Muscle of leg (tissue), 11 donors: Measurements from ENCODE around the gene SYTL3. TPM values are rescaled to one million over a fixed set of nuclear protein-coding genes. Genes with fewer than 3 reads are reported as not detected.
"Not testable (repeated sequence)": the region's sequence is repeated elsewhere in the genome, so short reads cannot be mapped to it uniquely, and the experiment has no call there.

Experiments used
- DNase-seq: peaks from one replicate; pipeline ENCODE4 v3.0.0; 2013
- H3K27ac ChIP-seq: one replicate; pipeline ENCODE4 v1.5.1; 2013; ENCODE audit warnings: mild to moderate bottlenecking, low read length, control low read depth
- H3K27me3 ChIP-seq: one replicate; pipeline ENCODE4 v1.6.1; 2013; ENCODE audit warnings: low read length; ENCODE audit not compliant: control insufficient read depth, insufficient read depth
- H3K36me3 ChIP-seq: one replicate; pipeline ENCODE4 v1.6.1; 2013; ENCODE audit warnings: low read length; ENCODE audit not compliant: control insufficient read depth, insufficient read depth
- H3K4me1 ChIP-seq: one replicate; pipeline ENCODE4 v1.6.1; 2013; ENCODE audit warnings: low read length; ENCODE audit not compliant: control insufficient read depth, insufficient read depth
- H3K4me3 ChIP-seq: one replicate; pipeline ENCODE4 v1.5.1; 2013; ENCODE audit warnings: low read length, control low read depth
- H3K9me3 ChIP-seq: replicated peaks from 2 replicates; pipeline ENCODE4 v1.6.1; 2013; ENCODE audit warnings: low read depth, low read length; ENCODE audit not compliant: control insufficient read depth
- WGBS: methylation state at CpG from one replicate; pipeline ENCODE4 v1.1.5; 2013; ENCODE audit warnings: missing lambda C conversion rate; ENCODE audit not compliant: insufficient coverage; 5-methylcytosine and 5-hydroxymethylcytosine counted together
- polyA plus RNA-seq, 8 donors: library from polyadenylated mRNA; unstranded; fragments of 120-200 nt; gene quantifications; one replicate each; pipeline versions ENCODE4 v1.2.1 to v1.2.3, GENCODE V29; 2013; ENCODE audit warnings: inconsistent platforms in 1 of 8, low replicate concordance in 1 of 8; ENCODE audit not compliant: insufficient read length in 8 of 8, insufficient read depth in 1 of 8
- total RNA-seq: library from RNA; stranded (reverse); fragments of 120-200 nt; gene quantifications from one replicate; pipeline ENCODE4 v1.2.4, GENCODE V29; 2013

Gene SYTL3
- total and polyA plus RNA-seq, 9 donors = 4.2 to 10.5 (median 7.8) TPM

DNA sequence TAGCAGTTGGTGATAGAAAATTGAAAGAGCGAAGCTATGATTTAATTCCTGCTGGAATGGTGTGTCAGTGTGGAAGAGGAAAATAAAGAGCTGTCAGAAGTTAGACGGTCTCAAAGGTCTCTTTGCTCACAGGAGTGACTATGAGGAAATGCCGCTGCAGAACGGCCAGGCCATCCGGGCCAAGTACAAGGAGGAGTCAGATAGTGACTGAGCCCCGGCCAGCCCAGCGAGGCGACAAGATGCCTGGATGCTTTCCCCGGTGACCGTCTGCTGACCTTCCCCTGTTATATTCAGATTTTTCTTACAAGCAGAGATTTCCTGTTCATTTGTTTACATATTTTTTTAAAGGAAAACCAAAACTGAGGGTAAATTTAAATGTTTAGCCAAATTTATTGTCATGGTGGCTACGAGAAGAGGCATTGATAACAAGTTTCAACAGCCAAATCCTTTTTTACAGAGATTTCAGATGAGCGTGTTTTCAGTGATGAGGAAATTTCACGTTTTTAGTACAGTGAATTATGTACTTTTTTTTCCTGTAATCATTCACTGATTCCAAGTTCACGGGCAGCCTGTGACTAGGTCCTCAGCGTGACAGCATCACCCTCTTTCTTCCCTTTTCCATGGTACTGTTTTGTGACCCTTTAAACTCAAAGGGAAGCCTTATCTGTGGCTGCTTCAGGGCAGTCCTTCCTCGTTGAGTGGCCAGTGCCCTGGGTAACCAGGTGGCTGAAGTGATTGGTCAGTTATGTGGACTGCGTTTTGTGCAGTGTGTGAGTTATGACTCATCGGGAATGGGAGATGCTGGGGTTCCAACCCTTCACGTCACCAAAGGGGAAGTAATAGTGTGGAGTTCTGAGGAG is 17.9 kb upstream of the SYTL3 start:
- H3K4me3 ChIP-seq = no peak overlapping the region
- H3K9me3 ChIP-seq = no peaks in the 10 kb centered on the region
- peak overlapping the region; percentile 25 for H3K27ac ChIP-seq
- no peaks in the 10 kb centered on the region for H3K27me3 ChIP-seq
- peaks cover 11% of the 10 kb centered on the region for H3K4me1 ChIP-seq
- DNase-seq = peak; percentile 84
- WGBS = 42% methylated on average over 7 of the region's 19 CpGs
- H3K36me3 ChIP-seq = peaks cover 53% of the 10 kb centered on the region

DNA sequence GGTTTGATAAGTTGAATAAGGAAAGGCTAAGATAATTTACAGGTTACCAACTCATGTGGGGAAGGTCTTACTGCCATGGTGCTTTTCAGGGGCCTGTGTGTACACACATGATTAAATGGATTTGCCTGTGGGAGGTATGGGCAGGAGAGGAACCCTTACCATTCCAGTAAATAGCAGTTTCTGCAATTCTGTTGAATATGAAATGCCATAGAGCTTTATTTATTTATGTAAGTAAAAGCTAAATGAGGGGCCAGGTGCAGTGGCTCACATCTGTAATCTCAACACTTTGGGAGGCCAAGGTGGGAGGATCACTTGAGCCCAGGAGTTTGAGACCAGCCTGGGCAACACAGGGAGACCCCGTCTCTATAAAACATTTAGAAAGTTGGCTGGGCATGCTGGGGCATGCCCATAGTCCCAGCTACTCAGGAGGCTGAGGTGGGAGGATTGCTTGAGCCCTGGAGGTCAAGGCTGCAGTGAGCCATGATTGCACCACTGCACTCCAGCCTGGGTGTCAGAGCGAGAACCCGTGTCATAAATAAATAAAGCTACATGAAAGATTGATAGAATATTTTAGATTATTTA is 17.2 kb upstream of the SYTL3 start:
- WGBS = no CpG with 5 or more reads among the region's 3 CpGs
- not testable (repeated sequence) for H3K27ac ChIP-seq, DNase-seq, H3K27me3 ChIP-seq, H3K9me3 ChIP-seq, H3K4me3 ChIP-seq
- Histone ChIP-seq H3K36me3 (peaks cover 53% of the 10 kb centered on the region), H3K4me1 (peaks cover 11% of the 10 kb centered on the region)

DNA sequence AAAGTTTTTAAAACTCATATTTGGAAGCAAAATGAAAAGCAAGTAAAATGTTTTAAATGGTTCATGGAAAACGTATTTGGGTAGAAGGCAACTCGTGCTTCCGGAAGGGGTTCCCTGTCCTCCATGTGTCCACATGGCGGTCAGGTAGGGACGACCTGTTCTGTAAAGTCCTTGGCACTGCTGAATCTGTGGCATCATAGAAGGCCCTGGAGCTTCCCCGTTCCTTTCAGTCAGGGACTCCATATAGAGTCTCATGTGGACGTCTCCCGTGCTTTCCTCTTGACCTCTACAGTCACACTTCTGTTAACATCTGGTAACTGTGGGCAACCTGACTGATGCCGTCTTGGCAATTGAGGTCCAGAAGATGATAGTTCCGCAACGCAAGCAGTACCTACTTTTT is 16.7 kb upstream of the SYTL3 start:
- no peaks in the 10 kb centered on the region for H3K9me3 ChIP-seq
- no peak for DNase-seq
- H3K4me1 ChIP-seq = peaks cover 11% of the 10 kb centered on the region
- no peak overlapping the region for H3K4me3 ChIP-seq
- H3K36me3 ChIP-seq = peaks cover 49% of the 10 kb centered on the region
- H3K27ac ChIP-seq = no peak overlapping the region
- WGBS = 91% methylated on average over 11 of the region's 11 CpGs
- no peaks in the 10 kb centered on the region for H3K27me3 ChIP-seq

DNA sequence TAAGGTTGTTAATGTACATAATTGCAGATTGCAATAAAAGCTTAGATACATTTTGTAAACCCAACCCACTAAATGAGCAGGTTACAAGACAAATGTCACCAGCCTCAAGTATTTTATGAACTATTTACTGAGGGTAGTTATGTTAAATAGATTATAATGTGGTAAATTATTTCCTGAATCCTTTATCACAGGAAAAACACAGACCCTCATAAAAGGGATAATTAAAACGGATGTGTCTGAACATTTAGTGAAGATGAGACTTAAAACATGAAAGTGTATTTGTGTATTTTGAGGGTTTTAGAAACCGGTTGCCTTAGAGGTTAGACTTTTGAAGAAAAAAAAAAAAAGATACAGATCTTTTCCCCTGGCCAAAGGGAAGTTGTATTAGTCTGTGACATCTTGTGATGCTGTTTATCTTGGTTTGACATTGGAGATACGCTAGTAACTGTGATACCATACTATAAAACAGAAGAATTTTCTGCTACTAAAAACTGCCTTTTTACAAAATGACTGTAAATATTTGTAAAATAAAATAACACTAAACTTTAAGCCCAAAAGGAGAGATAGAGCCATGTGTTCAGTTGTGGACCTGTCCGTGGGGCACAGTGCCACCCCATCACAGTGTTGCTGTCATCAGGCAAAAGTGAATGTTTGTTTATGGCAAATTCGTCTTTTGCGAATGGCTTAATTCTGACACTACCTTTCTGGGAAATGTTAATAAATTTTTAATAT is 15.0 kb upstream of the SYTL3 start:
- H3K27me3 ChIP-seq = no peaks in the 10 kb centered on the region
- H3K9me3 ChIP-seq = no peaks in the 10 kb centered on the region
- no CpG with 5 or more reads among the region's 6 CpGs for WGBS
- peaks cover 11% of the 10 kb centered on the region for H3K4me1 ChIP-seq
- H3K4me3 ChIP-seq = no peak overlapping the region
- peaks cover 46% of the 10 kb centered on the region for H3K36me3 ChIP-seq
- DNase-seq = no peak
- H3K27ac ChIP-seq = no peak overlapping the region

DNA sequence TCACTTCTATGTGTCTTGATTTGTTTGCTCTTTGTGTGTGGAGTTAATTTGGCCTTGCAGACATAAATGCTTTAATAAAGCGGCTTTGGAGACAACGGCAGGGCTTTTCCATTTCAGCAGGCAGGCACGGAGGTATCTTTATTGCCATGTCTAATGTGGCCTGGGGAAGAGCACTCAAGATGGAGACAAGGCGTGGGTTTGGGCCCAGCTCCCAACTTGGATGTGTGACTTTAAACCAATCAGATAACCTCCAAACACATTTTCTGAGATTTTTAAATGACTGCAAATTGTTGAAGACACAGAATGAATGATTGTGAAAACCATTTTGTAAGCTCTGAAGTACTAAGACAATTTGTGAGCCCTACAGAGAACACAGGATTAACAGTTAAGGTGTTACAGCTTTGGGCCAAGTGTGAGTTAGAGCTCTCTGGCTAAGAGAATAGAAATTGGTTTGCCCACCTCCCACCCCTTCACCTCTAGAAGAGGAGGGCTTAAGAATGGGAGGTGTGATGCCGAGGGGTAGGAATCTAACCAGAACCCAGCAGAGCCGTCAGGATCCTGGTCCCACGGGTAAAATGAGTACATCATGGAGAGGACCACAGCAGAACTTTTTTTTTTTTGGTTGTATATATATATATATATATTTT is 14.3 kb upstream of the SYTL3 start:
- 100% methylated on average over 1 of the region's 7 CpGs for WGBS
- Histone ChIP-seq H3K36me3 (peaks cover 48% of the 10 kb centered on the region), H3K27me3 (no peaks in the 10 kb centered on the region), H3K9me3 (no peaks in the 10 kb centered on the region), H3K4me1 (peaks cover 11% of the 10 kb centered on the region), H3K4me3 (no peak overlapping the region), H3K27ac (no peak overlapping the region)
- DNase-seq = no peak

DNA sequence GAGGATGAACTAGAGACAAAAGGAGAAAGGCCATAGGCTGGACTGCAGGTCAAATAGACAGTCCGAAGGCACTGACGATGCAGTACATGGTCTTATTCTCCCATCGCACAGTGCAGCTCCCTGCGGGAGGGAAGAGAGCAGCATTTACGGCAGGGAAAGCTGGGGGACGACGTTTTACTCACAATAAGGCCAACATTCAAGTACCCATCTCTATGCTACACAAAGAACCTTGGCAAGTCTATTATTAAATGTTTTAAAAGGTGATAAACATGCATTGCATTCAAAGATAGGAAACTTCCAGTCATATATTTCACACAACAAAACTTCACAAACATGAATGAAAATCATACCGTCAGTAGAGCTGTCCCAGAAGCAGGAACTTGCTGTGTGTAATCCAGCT is 13.1 kb upstream of the SYTL3 start:
- DNase-seq = no peak
- H3K4me3 ChIP-seq = no peak overlapping the region
- H3K36me3 ChIP-seq = peaks cover 41% of the 10 kb centered on the region
- peaks cover 3% of the 10 kb centered on the region for H3K4me1 ChIP-seq
- H3K27me3 ChIP-seq = no peaks in the 10 kb centered on the region
- 73% methylated on average over 2 of the region's 8 CpGs for WGBS
- H3K9me3 ChIP-seq = no peaks in the 10 kb centered on the region
- no peak overlapping the region for H3K27ac ChIP-seq

DNA sequence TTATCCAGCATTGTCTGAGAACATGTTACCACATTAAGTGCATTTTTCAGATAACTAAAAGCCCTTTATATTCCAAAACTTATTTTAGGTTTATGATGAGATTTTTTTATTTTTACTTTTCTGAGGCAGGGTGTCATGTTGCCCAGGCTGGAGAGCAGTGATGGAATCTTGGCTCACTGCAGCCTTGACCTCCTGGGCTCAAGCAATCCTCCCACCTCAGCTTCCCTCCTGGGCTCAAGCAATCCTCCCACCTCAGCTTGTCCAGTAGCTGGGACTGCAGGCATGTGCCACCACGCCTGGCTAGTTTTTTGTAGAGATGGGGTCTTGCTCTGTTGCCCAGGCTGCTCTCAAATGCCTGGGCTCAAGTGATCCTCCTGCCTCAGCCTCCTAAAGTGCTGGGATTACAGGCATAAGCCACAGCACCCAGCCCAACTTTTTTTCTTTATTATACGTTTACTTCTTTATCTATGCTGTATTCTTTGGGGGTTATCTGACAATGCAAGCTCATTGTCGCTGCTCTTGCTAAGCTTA is 11.5 kb upstream of the SYTL3 start:
- peaks cover 30% of the 10 kb centered on the region for H3K36me3 ChIP-seq
- peaks cover 12% of the 10 kb centered on the region for H3K4me1 ChIP-seq
- no CpG with 5 or more reads among the region's 3 CpGs for WGBS
- H3K27me3 ChIP-seq = no peaks in the 10 kb centered on the region
- DNase-seq = no peak
- H3K9me3 ChIP-seq = no peaks in the 10 kb centered on the region
- H3K27ac ChIP-seq = no peak overlapping the region
- no peak overlapping the region for H3K4me3 ChIP-seq

DNA sequence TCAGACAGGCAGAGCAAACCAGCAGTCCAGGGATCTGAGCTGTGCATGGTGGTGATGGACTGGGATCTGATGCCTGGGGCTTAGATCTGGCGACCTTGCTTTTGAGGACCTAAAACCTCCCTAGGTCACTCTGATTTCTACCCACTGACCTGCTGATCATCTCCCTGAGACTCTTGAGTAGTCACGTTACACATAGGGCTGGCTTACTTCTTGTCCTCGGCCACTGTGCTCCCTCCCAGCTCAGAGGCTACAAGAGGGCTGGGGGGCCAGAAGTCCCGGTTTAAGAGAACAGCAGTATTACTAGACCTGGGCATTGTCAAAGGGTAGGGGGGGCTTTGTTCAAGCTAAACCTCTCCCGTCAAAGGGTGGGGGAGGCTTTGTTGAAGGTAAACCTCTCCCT is 10.8 kb upstream of the SYTL3 start:
- H3K4me3 ChIP-seq = no peak overlapping the region
- H3K4me1 ChIP-seq = peaks cover 14% of the 10 kb centered on the region
- H3K9me3 ChIP-seq = no peaks in the 10 kb centered on the region
- H3K27ac ChIP-seq = no peak overlapping the region
- peaks cover 30% of the 10 kb centered on the region for H3K36me3 ChIP-seq
- WGBS = 100% methylated on average over 1 of the region's 5 CpGs
- no peaks in the 10 kb centered on the region for H3K27me3 ChIP-seq
- no peak for DNase-seq

DNA sequence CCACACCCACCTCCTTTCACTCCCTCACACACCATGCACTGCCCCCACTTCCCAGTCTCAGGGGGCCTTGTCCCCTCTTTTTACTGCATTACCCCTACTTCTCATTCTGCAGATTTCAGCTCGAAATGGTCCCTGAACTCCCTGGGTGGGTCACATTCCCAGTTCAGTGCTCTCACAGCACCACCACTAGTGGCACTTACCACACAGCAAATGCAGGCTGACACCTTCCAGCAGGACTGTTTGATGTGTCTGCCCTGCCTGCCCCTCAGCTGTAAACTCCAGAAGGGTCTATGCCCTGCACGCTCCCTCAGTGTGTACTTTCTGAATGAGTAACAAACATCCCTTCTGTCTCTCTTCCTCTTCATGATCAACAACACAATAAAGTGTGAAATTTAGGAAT is 9.3 kb upstream of the SYTL3 start:
- Histone ChIP-seq H3K4me1 (peaks cover 14% of the 10 kb centered on the region), H3K4me3 (no peak overlapping the region), H3K27ac (no peak overlapping the region), H3K36me3 (peaks cover 26% of the 10 kb centered on the region), H3K27me3 (no peaks in the 10 kb centered on the region), H3K9me3 (no peaks in the 10 kb centered on the region)
- DNase-seq = no peak
- 64% methylated on average over 1 of the region's 2 CpGs for WGBS
